NB4 (cell line): ENCODE results near the gene NPC2.

Experiments used
- CTCF ChIP-seq: IDR thresholded peaks from one replicate; pipeline ENCODE4 v1.5.1; 2012; ENCODE audit warnings: low read depth, low read length
- POLR2A ChIP-seq: IDR thresholded peaks from 2 replicates; pipeline ENCODE4 v1.6.1; 2011; ENCODE audit warnings: mild to moderate bottlenecking; ENCODE audit not compliant: insufficient read length; ENCODE audit errors: extremely low read depth

- TF ChIP-seq CTCF (no peak), POLR2A (no peak)
Observed at GRCh38 chr14:74519316-74520074, 26.4 kb upstream of the NPC2 start.
